Uterus (tissue), 2 donors: Measurements from ENCODE around the gene SAMD10.

Source experiments
- CTCF ChIP-seq, 4 experiments: fragments of 200-600 bp in 2 of 4; fragments of 450-650 bp in 2 of 4; sonication (generic) in 2 of 4; IDR thresholded peaks; one replicate each; pipeline ENCODE4 v1.5.1; 2016 to 2019; ENCODE audit warnings: antibody characterized with exemption in 4 of 4, mild to moderate bottlenecking in 2 of 4, moderate library complexity in 1 of 4
- POLR2A ChIP-seq, 2 donors: fragments of 450-650 bp; IDR thresholded peaks; one replicate each; pipeline ENCODE4 v1.6.1; 2016; ENCODE audit warnings: antibody characterized with exemption in 2 of 2, mild to moderate bottlenecking in 1 of 2, moderate library complexity in 1 of 2

- TF ChIP-seq CTCF (IDR thresholded peaks at IDR 0.05): no peak
- TF ChIP-seq POLR2A (IDR thresholded peaks at IDR 0.05): no peak
Measured at GRCh38 chr20:63956664-63957003, 22.8 kb downstream of the SAMD10 start.
